Right atrium auricular region (tissue), 2 donors: ENCODE data around the gene ZNF57. TPM values are rescaled to one million over a fixed set of nuclear protein-coding genes. Genes with fewer than 3 reads are reported as not detected.

Source experiments
- DNase-seq: peaks from one replicate; pipeline ENCODE4 v3.0.0-alpha.2; 2019; ENCODE audit warnings: low spot score
- H3K27ac ChIP-seq, 2 donors: fragments of 200-600 bp; sonication (generic); 1 replicate in 1 of 2; 2 replicates in 1 of 2; pipeline ENCODE4 v1.5.1; 2016 to 2019
- H3K27me3 ChIP-seq, 2 donors: fragments of 200-600 bp; sonication (generic); one replicate each; pipeline versions ENCODE4 v1.5.1 to v1.6.0; 2017 to 2019
- H3K36me3 ChIP-seq: fragments of 200-600 bp; sonication (generic); one replicate; pipeline ENCODE4 v1.5.1; 2016
- H3K4me1 ChIP-seq, 2 donors: fragments of 200-600 bp; sonication (generic); one replicate each; pipeline versions ENCODE4 v1.5.1 to v1.6.0; 2017 to 2019
- H3K4me3 ChIP-seq, 2 donors: fragments of 200-600 bp; sonication (generic); 1 replicate in 1 of 2; 2 replicates in 1 of 2; pipeline ENCODE4 v1.5.1; 2017 to 2019; ENCODE audit warnings: mild to moderate bottlenecking in 1 of 2, moderate library complexity in 1 of 2
- H3K9me3 ChIP-seq, 2 donors: fragments of 200-600 bp; sonication (generic); one replicate each; pipeline ENCODE4 v1.5.1; 2019
- CTCF ChIP-seq, 2 donors: fragments of 200-600 bp; sonication (generic); IDR thresholded peaks; one replicate each; pipeline ENCODE4 v1.5.1; 2019; ENCODE audit warnings: antibody characterized with exemption in 2 of 2
- total RNA-seq, 2 donors: library from RNA; depleted of rRNA; stranded (reverse); fragments of >200 nt; gene quantifications; one replicate each; pipeline ENCODE4 v1.1.0, GENCODE V29; 2016

ZNF57 gene
- total RNA-seq, 2 donors from 2014 or later = 1.6 to 1.8 TPM

GRCh38 chr19:2858864-2859263 is 41.9 kb upstream of the ZNF57 start:
- Histone ChIP-seq H3K4me1 (no peaks in the 10 kb centered on the region), H3K27ac (no peak overlapping the region), H3K27me3 (no peaks in the 10 kb centered on the region), H3K36me3 (peaks cover 15% of the 10 kb centered on the region), H3K4me3 (no peak overlapping the region), H3K9me3 (peaks cover 17 to 55% of the 10 kb centered on the region in 2 donors)
- no peak for DNase-seq
- no peak for TF ChIP-seq CTCF (IDR thresholded peaks at IDR 0.05)

GRCh38 chr19:2863816-2864215 is 36.9 kb upstream of the ZNF57 start:
- H3K27ac ChIP-seq = no peak overlapping the region
- no peak overlapping the region for H3K4me3 ChIP-seq
- no peaks in the 10 kb centered on the region for H3K36me3 ChIP-seq
- no peaks in the 10 kb centered on the region for H3K4me1 ChIP-seq
- no peaks in the 10 kb centered on the region for H3K27me3 ChIP-seq
- TF ChIP-seq CTCF (IDR thresholded peaks at IDR 0.05) = no peak
- peaks cover 0 to 6% of the 10 kb centered on the region in 2 donors for H3K9me3 ChIP-seq
- no peak for DNase-seq

- Histone ChIP-seq H3K27me3 (no peaks in the 10 kb centered on the region), H3K4me1 (no peaks in the 10 kb centered on the region), H3K27ac (no peak overlapping the region), H3K36me3 (no peaks in the 10 kb centered on the region), H3K4me3 (no peak overlapping the region), H3K9me3 (no peaks in the 10 kb centered on the region)
- no peak for TF ChIP-seq CTCF (IDR thresholded peaks at IDR 0.05)
- DNase-seq = no peak
These were observed 35.2 kb upstream of the ZNF57 start for GRCh38 chr19:2865334-2866100.

- H3K36me3 ChIP-seq = no peaks in the 10 kb centered on the region
- no peak overlapping the region for H3K4me3 ChIP-seq
- no peak overlapping the region for H3K27ac ChIP-seq
- no peak for TF ChIP-seq CTCF (IDR thresholded peaks at IDR 0.05)
- no peaks in the 10 kb centered on the region for H3K4me1 ChIP-seq
- H3K27me3 ChIP-seq = no peaks in the 10 kb centered on the region
- H3K9me3 ChIP-seq = no peaks in the 10 kb centered on the region
- DNase-seq = no peak
These were observed 34.2 kb upstream of the ZNF57 start for GRCh38 chr19:2866495-2867024.

- no peaks in the 10 kb centered on the region for H3K36me3 ChIP-seq
- no peak for TF ChIP-seq CTCF (IDR thresholded peaks at IDR 0.05)
- H3K27ac ChIP-seq = no peak within 1 kb of the TSS
- H3K27me3 ChIP-seq = no peaks in the 10 kb centered on the region
- H3K4me3 ChIP-seq = no peak within 1 kb of the TSS
- no peak for DNase-seq
- no peaks in the 10 kb centered on the region for H3K9me3 ChIP-seq
- no peaks in the 10 kb centered on the region for H3K4me1 ChIP-seq
These were observed 33.4 kb upstream of the ZNF57 start, which contains the start of gene ZNF556 for GRCh38 chr19:2867025-2867991. Gene ZNF556 (plus strand): TSS chr19:2867335. CDS start chr19:2867422, 87 bp downstream.
